DMS114 treated with DMSO at 0.1 percent for 48 hours (cell line): ENCODE measurements around the gene C14orf93.
A peak's percentile ranks its signal among the peaks of the same experiment; 100 is the strongest.

Experiments used
- DNase-seq: peaks from one replicate; lab custom pipeline; 2025; ENCODE audit not compliant: unreplicated experiment; lab: John Stamatoyannopoulos, UW

The C14orf93 gene

DNA sequence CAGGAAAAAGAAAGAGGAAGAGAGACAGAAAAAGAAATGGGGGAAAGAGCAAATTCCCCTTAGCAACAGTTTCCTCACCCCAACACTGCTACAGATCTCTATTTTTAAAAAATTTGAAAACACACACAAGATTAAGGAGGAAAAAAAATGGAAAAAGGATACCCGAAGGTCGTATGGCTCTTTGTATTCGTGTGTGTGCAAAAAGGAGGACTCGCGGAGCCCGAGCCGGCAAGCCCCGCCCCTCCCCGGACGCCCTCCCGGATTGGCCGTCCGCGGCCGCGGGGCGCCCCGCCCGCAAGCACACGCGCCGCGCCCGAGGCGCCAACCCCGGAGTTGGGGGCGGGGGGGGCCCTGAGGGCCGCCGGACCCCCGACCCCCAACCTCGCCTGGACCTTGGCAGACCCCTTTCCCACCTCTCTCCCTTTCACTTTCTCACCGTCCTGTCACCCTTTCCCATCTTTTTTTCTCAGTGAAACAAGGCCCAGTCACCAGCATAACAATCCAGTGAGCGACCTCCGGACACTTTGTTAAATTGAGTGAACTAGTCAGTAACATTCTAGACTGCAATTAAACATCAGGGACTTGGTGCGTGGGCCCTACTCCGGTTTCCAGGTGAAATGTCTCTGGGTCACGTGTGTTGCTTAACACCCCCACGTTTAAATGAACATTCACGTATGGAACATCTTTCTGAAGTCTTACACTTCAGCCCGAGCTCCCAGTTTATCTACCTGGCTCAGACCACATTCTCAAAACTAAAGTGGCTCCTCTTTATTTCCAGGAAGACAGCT, at the start of gene C14orf93:
Gene C14orf93, minus strand, starts transcription at position 205 of the 788 bp plus-strand sequence. CDS start 11,120 bp downstream, outside the sequence.
- DNase-seq, result peak; percentile 64

GRCh38 chr14:23058654-23059504, 48.9 kb upstream of the C14orf93 start:
- no peak for DNase-seq

GRCh38 chr14:23057757-23058653, 48.1 kb upstream of the C14orf93 start:
- DNase-seq, result no peak

DNA sequence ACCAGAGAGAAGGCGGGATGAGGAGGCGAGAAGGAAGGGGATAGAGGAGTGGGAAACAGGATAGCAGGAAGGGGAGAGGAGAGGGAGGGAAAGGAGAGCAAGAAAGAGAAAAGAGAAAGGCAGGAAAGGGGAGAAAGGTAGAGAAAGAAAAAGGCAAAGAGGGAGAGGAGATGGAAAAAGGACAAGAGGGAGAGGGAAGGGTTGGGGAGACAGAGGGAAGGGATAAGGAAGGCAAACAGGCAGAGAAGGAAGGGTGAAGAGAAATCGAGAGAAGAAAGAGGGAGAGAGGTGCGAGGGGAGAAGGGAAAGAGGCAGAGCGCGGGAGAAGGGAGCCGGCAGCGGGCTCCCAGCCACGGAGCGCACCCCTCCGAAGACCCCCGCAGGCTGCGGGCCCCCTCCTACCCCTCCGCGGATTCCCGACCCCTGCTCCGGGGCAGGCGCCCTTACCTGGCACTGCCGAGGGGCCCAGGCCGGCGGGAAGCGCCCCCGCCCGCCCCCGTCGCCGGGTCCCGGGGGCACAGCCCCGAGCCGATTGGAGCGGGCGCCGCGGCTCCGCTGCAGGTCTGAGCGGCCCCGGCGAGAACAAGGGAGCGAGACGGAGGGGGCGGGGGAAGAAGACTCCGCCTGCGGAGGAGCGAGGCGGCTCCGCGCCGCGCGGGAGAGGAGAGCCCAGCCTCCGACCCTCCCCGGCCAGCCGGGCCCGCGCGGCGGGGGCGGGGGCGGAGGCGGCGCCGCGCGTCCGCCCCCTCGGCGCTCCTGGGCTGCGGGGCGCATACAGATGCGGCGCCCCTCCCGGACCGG, 47.2 kb upstream of the C14orf93 start, which contains the start of gene CDH24:
Gene CDH24, minus strand, starts transcription at position 565 of the 801 bp plus-strand sequence. CDS start 1,787 bp downstream, outside the sequence.
- no peak for DNase-seq

DNA sequence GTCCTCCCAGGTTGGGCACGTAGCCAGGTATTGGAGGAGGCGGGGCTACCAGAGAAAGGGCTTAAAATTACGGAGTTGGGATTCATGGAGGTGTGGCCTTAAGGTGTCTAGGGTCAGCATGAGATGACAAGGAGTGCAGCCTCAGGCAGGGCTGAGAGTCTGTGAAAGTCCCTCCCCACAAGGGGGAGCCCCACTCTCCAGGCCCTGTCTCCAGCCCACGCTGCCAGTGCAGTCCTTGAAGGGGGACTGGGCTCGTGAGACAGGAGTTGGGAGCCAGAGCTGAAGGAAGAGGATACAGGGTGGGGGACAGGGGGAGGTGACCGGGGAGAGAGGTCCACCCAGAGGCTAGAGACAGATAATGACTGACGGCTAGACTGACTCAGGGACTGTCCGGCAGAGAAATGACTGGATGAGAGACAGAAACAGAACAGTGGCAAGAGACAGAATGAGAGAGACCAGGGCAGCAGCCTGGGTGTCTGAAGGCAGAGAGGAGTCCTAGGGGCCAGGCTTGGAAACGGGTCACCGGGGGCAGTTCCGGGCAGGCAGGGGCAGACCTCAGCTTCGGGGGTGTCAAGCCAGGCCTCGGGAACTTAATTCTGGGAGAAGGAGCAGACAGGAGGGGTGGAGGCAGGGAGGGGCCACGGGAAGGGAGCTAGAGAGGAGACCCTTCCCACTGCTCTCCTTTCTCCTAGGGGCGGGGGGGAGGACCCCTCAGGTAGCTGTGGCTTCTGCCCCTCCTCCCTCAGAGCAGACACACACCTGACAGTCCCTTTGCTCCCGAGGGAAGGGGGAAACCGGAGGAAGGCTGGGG, 46.4 kb upstream of the C14orf93 start:
- no peak for DNase-seq

DNA sequence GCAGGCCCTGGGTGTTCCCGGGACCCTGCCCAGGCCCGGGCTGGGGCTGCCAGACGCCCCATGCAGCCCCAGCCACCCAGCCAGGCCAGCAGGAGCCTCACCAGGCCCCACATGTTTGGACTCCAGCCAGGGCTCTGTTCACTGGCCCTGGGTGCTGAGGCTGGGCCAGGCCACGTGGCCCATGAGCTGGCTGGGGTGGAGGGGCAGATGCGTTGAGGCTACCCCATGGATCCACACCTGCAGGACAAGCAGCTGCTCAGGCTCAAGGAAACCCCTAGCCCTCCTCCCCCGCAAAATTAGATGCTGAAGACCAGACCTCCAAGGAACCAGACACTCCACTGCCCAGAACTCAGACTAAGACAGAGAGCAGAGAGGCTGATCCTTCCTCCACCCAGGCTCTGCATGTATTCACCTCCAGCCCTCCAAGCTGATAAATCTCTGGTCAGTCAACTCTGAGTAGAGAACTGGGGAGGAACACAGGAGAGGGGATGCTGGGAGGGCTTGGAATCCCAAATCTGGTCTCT, 45.7 kb upstream of the C14orf93 start:
- DNase-seq, result no peak

GRCh38 chr14:23055147-23055550, 45.2 kb upstream of the C14orf93 start:
- DNase-seq, result no peak

- no peak for DNase-seq
Observed at GRCh38 chr14:23054000-23054811, 44.3 kb upstream of the C14orf93 start.

DNA sequence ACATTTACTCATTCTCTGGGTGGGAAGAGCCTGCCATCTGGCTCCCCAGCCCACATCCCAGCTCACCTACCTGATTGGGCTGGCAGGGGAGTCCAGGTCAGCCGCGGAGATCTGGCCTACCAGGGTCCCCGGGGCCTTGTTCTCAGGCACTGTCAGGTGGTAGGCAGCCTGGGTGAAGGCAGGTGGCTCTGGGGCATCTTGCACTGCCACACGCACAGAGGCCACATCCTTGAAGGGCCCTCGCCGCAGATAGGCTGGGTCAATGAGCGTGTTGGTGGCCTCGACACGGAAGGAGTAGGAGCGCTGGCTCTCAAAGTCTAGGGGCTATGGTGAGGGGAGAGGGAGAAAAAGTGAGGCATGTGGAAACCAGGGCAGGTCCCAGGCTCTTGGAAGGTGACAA, 43.5 kb upstream of the C14orf93 start:
- no peak for DNase-seq

DNA sequence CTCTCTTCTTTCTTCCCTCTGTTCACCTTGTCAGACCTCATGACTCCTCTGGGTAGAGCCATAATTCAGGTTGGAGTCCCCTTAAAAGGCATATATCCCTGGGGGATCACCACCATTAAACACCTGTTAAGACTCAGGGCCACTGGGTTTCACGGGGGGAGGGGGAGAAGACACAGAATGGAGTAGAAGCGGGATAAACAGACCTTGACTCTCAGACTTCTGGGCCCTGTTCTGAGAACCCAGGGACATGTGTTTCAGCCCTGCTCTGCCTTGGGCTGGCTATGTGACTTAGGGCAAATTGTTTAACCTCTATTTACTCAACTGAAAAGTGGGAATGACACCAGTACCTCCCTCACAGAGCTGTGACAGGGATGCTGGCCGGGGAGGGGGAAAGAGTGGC, 42.7 kb upstream of the C14orf93 start:
- DNase-seq, result no peak

DNA sequence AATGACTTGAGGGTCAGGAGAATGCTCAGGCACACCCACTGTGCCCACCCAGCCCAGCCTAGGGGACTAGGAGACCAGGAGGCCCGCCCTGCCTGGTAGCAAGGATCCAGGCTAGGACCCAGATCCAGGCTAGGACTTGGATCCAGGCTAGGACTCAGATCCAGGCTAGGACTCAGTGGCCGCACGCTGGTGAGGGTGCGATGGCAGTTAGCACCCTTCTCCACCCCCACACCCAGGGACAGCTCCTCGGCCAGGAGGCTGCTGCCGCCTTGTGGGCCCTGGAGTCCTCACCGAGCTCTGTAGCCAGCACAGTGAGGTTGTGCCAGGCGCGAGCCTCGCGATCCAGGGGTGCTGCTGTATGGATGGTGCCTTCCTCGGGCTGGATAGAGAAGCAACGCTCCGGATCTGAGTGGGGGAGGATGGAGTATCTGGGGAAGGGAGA, 42.3 kb upstream of the C14orf93 start:
- no peak for DNase-seq

DNA sequence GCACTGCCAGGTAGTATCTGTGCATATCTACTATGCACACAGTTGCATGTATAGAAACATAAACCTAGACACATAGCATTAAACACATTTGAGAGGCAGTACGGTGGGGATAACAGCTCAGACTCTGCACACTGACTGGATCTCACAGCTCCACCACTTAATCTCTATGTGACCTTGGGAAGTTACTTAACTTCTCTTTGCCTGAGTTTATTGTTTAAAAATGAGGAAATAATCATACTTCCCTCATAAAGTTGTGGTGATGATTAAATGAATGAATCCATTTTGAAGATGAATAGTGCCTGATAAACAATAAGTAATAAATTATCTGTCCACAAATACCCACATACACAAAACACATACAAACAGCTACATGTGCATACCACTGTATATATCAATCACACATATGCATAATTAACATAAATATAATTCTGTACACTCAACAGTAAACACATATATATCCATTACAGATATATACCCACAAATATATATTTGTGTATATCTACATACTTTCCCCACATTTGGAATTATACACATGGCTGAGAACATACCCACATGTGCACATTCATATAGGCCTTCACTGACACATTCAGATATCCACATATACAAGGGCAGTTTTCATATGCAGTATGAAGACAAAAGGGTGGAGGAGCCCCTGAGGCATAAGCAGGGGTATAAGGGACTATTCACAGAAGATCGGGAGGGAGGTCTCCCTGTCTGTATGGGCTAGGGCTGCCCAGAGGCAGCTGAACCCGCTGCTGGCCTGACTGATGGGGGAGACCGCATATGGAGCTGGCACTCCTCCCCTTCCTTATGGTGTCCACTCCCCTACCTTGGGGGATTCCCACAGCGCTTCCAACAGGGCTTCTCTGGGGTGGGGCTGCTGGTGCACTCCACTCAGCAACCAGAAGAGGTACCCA, 41.5 kb upstream of the C14orf93 start:
- no peak for DNase-seq

DNA sequence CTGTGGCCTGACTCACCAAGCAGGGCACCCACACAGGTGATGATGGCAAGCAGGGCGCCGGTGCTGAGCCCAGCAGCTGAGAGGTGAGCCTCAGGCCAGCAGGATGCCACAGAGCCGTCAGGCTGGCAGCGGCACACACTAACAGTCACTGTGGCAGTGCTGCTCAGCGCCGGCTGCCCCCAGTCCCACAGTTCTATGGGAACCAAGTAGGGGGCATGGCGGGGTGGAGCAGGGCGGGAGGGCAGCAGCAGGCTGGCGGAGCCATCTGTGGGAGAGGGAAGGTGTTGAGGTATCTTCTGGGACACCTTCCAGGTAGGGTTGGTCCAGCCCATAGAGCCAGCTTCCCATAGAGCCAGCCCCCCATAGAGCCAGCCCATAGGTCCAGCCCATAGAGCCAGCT, 39.1 kb upstream of the C14orf93 start:
- no peak for DNase-seq

DNA sequence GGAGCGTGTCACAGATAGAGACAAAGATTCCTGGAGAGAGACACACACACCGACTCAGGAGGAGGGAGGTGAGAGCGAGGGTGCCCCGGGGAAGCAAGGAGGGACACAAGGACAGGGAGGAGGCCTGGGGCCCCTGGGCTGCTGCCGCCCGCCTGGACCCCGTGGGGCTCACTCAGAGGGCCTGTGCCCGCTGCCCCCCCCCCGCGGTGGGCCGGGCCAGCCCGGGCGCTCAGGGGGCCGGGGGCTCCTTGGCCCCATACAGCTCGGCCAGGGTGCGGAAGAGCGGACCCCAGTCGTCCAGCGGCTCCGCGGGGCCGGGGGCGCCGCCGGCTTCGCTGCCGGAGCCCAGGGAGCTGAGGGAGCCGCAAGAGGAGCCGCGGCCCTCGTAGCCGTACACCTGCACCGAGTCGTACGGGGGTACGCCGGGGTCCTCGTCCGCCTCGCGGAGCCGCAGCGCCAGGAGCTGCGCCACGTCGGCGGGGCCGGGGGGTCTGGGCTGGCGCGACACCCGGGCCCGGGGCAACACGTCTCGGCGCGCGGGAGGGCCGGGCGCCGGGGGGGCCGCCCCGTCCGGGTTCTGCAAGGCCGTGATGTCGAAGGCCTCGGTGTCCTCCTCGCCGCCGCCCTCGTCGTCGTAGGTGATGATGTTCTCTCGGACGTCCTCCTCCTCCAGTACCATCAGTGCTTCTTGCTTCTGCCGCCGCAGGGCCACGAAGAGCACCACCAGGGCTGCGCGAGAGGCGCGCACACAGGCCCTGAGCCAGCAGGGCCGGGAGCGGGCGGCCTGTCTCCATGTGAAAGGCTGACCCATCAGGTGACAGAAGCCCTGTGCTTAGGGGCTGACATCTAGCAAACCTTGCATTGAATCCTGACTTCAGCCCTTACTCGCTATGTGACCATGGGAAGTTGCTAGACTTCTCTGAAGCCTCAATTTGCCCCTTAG, 38.1 kb upstream of the C14orf93 start:
- no peak for DNase-seq

DNA sequence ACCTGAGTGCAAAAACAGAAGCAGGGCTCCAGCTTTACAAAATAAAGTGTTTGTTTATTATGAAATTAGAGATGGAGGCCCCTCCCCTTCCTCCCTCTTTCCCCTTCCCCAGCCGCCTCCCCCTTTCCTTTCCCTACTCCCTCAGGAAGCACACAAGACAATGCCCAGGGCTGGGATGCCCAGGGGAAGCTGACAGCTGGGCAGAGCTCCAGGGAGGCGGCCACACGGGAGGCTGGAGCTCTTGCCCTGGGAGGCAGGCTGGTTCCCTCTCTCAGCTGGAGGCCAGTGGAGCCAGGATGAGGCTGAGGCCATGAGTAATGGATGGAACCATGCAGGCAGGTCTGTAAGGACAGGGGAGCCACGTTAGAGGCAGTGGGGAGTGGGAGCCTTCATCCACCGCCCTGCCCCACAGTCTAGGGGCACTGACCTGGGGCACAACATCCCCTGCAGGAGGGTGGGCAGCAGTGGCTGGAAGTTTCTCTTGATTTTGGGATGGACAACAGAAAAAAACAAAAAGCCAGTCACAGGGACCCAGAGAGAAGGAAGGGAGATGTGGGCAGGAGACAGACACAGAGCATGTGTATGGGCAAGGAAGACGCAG, 37.2 kb upstream of the C14orf93 start:
- DNase-seq, result no peak
